ENCODE results near the gene TMEM254.
"Not testable (repeated sequence)": the region's sequence is repeated elsewhere in the genome, so short reads cannot be mapped to it uniquely, and the experiment has no call there.

Gene TMEM254

GRCh38 chr10:80122746-80123145 lies 44.3 kb downstream of the TMEM254 start:
- H3K4me3 ChIP-seq (ENCODE audit: low read length), result no peak overlapping the region
- DNase-seq (ENCODE audit: low read depth), result no peak
- TF ChIP-seq CTCF (conservative IDR thresholded peaks at IDR 0.05; ENCODE audit: low read depth, low read length), result no peak

GRCh38 chr10:80126876-80127275 lies 48.4 kb downstream of the TMEM254 start:
- no peak for TF ChIP-seq CTCF (conservative IDR thresholded peaks at IDR 0.05; ENCODE audit: low read depth, low read length)

GRCh38 chr10:80131499-80131901 lies 53.0 kb downstream of the TMEM254 start:
- TF ChIP-seq CTCF (conservative IDR thresholded peaks at IDR 0.05; ENCODE audit: low read depth, low read length), result no peak
- H3K4me3 ChIP-seq (ENCODE audit: low read length), result peak overlapping the region; percentile 62
- peak; percentile 68 for DNase-seq (ENCODE audit: low read depth)

More at GRCh38 chr10:80126876-80127275, 48.4 kb downstream of the TMEM254 start:
- DNase-seq (ENCODE audit: low read depth), result no peak
- no peak overlapping the region for H3K4me3 ChIP-seq (ENCODE audit: low read length)

GRCh38 chr10:80132299-80133139 lies 54.1 kb downstream of the TMEM254 start, which contains the start of gene PLAC9:
PLAC9 (plus strand) TSS chr10:80132730; CDS start chr10:80132763, 33 bp downstream.
- no peak for TF ChIP-seq CTCF (conservative IDR thresholded peaks at IDR 0.05; ENCODE audit: low read depth, low read length)
- DNase-seq (ENCODE audit: low read depth), result no peak
- peak within 1 kb of the TSS; percentile 62 for H3K4me3 ChIP-seq (ENCODE audit: low read length)

GRCh38 chr10:80133206-80133605 lies 54.7 kb downstream of the TMEM254 start:
- H3K4me3 ChIP-seq (ENCODE audit: low read length), result peak overlapping the region; percentile 62
- no peak for TF ChIP-seq CTCF (conservative IDR thresholded peaks at IDR 0.05; ENCODE audit: low read depth, low read length)
- DNase-seq (ENCODE audit: low read depth), result no peak

GRCh38 chr10:80133687-80134086 lies 55.2 kb downstream of the TMEM254 start:
- H3K4me3 ChIP-seq (ENCODE audit: low read length), result peak overlapping the region; percentile 62
- DNase-seq (ENCODE audit: low read depth), result not testable (repeated sequence)

- no peak for TF ChIP-seq CTCF (conservative IDR thresholded peaks at IDR 0.05; ENCODE audit: low read depth, low read length)
- H3K4me3 ChIP-seq (ENCODE audit: low read length), result no peak overlapping the region
- peak; percentile 30 for DNase-seq (ENCODE audit: low read depth)
Measured at GRCh38 chr10:80136134-80136571, 57.7 kb downstream of the TMEM254 start.

Data from retinal pigment epithelial cell (primary cell).